Measurements from ENCODE around the gene TNFRSF11A.

Gene TNFRSF11A

DNA sequence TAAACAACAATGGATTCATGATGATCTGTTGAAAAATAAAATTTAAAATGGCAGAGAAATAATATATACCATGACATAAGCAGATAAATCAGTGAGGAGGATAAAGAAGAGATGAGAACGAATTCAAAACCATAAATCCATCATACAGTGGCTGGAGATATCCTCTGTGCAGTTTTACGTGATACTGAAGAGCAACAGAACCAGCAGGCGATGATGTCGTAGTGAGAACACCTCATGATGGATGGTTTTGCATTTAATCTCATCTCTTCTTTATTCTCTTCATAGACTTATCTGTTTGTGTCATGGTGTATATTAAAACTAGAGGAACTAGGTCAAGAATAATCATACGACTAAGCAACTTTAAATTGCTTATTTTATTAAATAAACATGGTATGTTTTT, 56.3 kb downstream of the TNFRSF11A start:
- DNase-seq (ENCODE audit: low read depth, low spot score) = no peak

DNA sequence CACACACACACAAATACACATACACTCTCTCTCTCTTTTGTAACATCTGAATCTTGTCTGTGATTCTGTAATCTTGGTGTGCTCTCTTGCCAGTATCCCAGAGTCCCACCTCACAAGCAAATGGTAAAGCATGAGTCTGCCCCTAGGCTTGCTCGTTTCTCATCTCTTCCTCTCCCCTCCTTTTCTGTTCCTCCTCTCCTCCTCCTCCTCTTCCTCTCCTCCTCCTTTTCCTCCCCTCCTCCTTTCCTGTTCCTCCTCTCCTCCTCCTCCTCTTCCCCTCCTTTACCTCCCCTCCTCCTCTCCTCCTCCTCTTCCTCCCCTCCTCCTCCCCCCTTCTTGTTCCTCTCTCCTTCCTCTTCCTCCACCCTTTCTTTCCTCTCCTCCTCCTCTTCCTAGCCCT, 59.0 kb downstream of the TNFRSF11A start:
- no peak for DNase-seq (ENCODE audit: low read depth, low spot score)

DNA sequence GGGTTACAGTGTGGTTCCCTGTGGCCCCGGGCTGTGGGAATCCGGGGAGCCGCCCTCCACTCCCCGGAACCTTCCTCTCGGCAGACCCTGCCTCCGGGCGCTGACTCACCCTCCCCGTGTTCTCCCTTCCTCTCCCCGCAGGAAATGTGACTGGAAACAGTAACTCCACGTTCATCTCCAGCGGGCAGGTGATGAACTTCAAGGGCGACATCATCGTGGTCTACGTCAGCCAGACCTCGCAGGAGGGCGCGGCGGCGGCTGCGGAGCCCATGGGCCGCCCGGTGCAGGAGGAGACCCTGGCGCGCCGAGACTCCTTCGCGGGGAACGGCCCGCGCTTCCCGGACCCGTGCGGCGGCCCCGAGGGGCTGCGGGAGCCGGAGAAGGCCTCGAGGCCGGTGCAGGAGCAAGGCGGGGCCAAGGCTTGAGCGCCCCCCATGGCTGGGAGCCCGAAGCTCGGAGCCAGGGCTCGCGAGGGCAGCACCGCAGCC, 59.5 kb downstream of the TNFRSF11A start:
- DNase-seq (ENCODE audit: low read depth, low spot score) = peak; percentile 60

DNA sequence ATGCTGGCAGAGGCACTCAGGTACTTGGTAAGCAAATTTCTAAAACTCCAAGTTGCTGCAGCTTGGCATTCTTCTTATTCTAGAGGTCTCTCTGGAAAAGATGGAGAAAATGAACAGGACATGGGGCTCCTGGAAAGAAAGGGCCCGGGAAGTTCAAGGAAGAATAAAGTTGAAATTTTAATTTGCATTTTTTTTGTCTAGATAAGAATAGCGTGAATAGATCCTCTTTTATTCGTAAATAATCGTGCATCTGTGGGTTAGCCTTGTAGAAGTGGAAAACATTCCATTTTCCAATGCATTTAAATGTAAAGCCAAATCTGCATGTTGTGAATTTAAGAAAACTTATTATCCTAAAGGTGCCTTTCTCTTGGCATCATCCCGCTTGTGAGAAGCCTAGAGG, 61.0 kb downstream of the TNFRSF11A start:
- DNase-seq (ENCODE audit: low read depth, low spot score) = no peak

DNA sequence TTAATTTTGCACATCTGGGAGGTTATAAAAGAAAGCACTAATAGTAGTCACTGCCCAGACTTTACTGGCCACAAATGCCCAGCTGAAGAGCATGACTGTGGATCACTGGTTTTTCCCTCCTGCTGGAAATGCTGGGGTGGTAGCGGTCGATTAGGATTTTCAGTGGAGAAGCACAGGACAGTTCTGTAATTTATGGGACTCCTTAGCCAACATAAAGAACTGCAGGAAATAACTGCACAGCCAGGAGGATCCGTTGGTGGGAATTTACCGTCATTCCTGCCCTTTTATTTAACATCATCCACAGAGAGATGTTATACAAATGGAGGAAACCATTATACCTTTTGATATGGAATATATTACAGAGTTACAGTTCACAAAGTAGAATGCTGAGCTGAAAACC, 61.5 kb downstream of the TNFRSF11A start:
- no peak for DNase-seq (ENCODE audit: low read depth, low spot score)

DNA sequence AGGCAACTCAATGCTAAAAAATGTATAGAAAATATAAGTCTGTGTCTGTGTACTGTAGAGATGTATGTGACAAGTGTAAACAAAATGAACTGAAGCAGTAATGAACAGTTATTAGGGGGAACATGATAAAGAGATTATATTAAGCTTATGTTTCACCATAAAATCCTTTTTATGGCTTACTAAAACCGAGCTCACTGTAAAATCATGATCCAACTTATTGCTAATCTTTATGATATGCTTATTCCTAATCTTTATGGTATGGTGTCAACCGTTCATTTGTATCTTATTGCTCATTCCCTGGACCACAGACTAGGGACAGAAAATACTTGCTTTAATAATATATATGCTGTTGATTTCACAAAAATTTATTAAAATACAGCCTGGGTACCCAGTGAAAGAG, 62.1 kb downstream of the TNFRSF11A start:
- DNase-seq (ENCODE audit: low read depth, low spot score) = no peak

DNA sequence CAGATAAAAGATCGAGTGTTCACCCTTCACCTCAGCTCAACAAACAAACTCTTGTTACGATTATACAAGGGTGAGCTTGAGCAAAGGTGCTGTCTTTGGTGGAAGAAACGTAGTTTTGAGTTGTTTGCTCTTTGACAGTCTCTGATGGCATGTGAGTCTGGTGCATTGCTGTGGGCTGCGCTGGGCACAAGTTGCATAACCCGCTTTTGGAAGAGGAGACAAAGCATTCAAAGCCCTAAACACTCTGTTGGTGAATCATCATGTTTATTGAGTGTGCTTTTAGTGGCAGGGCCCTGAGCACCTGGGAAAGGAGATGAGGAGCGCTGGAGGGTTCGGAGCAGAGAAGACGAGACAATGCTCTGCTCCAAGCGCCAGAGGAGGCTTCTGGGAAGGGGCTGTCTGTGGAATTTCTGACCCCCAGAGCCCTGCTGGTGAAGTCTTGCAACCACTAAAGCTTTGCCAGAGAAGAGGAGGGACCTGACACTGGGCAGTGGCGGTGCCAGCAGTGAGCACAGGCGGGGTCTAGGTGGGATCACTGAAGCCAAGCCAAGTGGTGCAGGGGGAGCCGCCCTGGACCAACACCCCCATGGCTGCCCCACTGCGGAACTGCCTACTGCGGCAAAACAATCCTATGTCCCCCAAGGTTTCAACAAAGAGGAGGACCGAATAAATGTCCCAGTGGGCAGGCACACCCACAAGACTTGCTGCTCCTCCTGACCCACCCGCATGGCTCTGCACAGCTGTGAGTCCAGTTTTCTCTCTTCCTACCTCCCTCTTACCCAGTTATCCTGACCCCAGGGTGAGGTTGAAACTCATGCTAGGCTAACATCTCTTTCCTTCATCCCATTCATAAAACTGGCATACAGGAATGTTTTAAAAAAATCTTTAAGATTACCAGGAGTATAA, 64.0 kb downstream of the TNFRSF11A start:
- DNase-seq (ENCODE audit: low read depth, low spot score) = peak; percentile 56

DNA sequence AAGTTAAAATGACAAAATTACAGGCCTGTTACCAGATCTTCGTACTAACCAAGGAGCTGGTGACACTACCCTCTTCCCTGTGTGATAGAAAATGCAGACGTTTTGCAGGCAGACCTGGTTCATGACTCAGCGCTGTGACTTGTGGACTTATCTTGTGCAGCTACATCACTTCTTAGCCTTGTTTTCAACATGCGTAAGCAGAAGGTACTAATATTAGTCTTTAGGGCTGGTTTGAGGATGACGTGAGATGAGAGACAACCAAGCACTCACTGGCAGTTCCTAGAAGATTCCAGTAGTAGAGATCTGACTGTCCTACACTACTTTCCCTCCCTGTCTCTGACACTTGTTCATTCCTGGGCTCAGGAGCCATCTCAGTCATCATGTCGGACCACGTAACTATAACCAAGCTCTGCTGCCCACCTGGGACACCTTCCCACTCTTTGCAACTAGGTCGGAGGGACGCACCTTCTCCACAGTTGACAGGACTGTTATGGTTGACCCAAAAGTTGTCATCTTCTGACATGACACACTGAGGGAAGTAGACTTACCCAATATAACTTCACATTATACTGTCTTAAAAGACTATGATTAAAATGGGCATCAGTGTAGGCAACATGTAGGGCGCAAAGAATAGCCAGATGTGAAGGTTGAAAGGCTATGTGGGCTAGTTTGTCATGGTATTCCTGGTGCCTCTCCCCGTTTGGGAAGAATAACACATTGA, 64.8 kb downstream of the TNFRSF11A start:
- peak; percentile 32 for DNase-seq (ENCODE audit: low read depth, low spot score)

DNA sequence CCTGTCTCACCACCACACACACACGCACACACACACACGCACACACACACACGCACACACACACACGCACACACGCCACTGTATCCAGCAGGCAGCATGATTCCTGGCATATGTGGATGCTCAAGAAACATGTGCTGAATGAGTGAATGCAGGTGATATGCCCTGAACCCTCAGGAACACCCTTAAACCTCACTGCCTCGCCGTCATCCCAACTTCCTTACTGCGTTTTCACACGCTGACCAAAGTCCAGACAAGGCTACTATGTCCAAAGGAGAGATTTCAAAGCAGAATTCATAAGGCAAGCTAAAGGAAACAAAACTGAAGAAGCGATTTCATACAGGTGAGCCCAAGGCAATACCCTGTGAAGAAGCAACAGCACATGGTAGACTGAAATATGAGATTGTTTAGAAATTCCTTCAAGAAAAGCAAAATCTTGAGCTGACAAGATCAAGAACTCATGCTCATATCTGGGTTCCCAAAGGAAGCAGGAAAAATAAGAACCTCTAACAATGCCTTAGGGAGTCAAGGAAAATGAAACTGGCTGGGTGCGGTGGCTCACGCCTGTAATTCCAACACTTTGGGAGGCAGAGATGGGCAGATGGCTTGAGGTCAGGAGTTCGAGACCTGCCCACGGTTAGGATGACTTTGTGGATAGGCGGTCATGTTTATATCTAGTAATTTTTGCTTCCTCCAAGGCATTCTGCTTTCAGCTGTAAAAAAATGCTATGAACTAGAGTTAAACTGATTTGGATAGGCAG, 69.1 kb downstream of the TNFRSF11A start:
- no peak for DNase-seq (ENCODE audit: low read depth, low spot score)

DNA sequence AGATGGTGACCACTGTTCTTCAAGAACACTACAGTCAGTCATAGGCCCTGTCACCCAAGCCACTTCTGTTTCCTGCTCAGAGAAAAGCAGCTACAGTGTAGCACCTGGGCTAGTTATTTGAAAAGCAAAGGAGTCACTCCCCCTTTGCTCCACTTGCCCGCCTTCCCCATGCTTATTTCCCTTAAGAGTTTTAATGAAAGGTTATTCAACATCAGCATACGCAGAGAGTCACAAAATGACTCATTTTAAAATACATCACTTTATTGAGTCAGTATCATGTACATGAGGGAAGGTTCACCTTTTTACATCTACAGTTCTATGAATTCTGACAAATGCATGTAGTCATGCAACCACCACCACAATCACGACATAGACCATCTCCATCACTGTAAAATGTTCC, 71.3 kb downstream of the TNFRSF11A start:
- DNase-seq (ENCODE audit: low read depth, low spot score) = no peak

DNA sequence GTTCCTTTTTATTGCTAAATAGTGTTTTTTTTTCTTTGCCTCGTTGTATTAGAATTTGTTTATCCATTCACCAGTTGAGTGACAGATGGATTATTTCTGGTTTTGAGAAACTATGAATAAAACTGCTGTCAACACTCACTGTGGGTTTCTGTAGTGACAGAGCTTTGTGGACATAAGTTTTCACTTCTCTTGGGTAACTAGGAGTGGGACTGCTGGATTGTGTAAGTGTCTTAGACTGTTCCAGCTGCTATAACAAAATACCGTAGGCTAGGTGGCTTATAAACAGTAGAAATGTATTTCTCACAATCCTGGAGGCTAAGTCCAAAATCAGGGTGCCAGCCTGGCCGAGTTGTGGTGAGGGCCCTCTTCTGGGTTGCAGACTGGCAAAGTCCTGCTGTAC, 71.9 kb downstream of the TNFRSF11A start:
- no peak for DNase-seq (ENCODE audit: low read depth, low spot score)

DNA sequence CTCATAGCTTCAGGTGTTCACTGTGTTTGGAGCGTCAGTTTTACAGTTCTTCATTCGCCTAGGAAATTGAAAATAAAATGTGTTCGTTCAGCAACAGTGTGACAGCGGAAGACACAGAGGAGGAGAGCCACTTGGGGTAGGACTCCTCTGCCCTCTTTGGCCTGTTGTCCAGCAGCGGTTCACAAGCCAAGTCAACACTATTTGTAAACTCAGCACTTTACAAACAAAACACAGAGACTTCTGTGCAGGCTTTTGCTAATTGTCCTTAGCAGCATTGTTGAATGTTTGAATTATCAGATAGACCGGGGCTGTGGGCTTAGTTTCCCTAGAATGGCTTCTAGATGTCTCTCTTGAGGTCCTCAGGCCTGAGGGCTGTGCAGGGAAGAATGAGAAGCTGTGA, 73.2 kb downstream of the TNFRSF11A start:
- no peak for DNase-seq (ENCODE audit: low read depth, low spot score)

DNA sequence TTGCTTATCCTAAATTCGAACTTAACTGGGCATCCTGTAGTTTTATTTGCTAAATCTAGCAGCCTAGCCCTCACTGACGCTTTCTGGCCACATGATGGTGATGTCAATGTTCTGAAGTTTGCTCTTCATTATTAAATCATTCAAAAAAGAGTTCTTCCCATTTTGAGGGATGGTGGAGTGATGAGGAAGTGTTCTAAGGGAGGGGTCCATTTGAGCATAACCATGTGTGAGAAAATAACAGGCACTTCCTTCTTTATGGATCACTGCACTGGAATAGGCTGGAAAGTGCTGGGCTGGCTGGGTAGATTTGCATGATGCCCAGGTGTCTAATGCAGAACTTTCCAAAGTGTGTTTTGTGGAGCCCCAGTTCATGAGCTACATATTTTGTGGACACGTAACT, 74.2 kb downstream of the TNFRSF11A start:
- DNase-seq (ENCODE audit: low read depth, low spot score) = no peak

DNA sequence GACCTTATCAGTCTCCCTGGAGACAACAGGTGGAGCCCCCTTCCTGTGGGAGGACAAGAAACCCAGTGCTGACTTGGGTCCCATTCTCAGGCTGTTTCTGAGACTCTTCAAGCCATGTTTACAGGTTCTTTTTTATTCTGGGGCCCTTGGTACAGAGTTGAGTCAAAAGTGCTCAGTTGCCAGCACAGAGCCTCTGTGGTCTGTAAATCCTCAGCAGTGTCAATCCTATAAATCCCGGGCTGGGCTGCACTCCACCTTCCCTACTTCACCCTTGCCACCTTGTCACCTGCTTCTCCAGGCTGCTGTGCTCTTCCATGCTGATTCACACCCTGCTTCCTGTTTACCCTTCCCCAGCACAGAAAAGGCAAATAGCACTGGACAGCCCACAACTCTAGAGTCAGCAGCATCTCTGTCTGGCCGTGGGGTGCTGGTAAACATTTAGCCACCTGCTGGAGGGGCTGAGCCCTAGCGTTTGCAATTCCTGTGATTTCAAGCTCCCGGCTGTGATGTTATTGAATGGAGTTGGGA, 74.7 kb downstream of the TNFRSF11A start:
- peak; percentile 69 for DNase-seq (ENCODE audit: low read depth, low spot score)

DNA sequence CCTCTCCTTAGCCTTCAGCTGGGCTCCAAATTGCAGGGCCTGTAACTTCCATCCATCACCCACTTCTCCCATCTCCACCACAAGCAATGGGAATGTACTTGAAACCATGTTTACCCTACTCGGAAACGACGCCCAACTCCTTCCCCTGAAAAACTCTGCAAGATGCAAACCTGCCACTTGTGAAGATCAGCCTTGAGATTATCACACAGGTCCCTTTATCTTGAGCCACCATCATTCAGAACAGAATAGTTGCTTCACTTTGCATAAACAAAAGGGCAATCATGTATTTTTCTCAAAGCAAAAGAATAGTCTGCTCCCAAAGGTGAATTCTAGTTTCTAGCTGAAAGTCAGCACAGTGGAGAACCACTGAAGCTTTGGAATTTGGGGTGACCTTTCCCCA, 75.8 kb downstream of the TNFRSF11A start:
- DNase-seq (ENCODE audit: low read depth, low spot score) = no peak

DNA sequence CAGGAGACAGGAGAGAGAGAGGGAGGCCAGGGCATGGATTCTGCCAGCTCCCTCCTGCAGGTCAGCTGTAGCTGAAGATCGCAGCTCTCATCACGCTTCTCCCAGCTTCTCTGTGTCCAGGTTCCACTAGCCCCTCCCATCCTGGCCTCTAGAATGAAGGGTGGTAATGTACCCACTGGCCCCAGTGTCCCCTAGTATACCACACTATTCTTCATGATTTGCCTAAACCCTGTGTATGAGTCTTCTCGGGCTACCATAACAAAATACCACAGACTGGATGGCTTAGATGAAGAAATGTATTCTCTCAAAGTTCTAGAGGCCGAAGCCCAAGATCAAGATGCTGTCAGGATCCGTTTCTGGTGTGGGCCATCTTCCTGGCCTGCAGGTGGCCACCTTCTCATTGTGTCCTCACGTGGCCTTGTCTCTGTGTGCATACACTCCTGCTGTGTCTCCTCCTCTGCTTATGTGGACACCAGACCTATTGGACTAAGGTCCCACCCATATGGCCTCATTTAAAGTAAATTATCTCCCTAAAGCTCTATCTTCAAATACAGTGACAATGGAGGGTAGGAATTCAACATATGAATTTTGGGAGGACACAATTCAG, 77.3 kb downstream of the TNFRSF11A start:
- no peak for DNase-seq (ENCODE audit: low read depth, low spot score)

DNA sequence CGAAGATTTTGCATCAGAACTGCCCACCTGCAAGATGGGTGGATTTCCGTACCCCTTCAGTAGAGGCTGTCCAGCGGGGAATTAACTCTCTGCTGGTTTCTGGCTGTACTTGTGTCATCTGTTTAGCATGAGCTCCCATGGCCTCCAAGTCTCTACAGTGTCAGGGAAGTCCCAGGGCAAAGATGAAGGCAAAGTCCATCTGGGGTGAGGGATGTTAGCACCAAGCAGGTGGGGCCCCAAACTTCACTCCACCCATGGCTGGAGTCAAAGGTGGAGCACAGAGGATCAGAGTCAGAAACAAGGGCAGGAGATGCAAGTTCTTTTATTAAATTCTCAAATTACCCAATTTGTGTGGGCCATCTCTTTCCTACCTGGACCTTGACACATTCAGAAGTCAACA, 78.0 kb downstream of the TNFRSF11A start:
- DNase-seq (ENCODE audit: low read depth, low spot score) = no peak

DNA sequence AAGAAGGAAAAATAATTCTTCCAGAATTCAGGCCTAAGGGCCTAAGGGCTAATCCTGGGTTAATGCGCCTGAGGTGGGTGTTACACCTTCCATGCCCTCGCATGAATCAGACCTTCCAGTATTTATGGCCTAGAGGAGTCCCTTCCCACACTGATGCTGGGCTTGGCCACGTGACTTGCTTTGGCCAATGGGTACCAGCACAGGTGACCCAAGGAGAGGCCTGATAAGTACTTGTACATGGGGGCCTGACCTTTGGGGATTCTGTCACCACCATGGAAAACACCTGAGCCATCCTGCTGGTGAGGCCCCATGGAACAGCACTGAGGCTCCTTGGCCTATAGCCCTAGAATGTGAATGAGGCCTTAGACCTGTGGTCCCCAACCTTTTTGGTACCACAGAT, 79.8 kb downstream of the TNFRSF11A start:
- no peak for DNase-seq (ENCODE audit: low read depth, low spot score)

DNA sequence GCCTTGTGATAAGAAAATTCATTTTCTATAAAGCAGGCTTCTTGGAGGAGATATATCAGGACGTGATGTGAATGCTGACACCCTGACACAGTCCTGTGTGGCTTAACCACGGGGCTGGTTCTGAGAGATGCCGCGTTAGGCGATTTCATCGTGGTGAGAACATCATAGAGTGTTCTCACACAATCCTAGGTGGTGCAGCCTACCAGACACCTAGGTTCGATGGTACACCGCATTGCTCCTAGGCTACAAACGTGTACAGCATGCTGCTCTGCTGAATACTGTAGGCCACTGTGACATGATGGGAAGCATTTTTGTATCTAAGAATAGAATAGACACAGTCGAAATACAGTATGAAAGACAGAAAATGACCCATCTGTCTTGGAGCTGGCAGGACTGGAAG, 82.5 kb downstream of the TNFRSF11A start:
- no peak for DNase-seq (ENCODE audit: low read depth, low spot score)

DNA sequence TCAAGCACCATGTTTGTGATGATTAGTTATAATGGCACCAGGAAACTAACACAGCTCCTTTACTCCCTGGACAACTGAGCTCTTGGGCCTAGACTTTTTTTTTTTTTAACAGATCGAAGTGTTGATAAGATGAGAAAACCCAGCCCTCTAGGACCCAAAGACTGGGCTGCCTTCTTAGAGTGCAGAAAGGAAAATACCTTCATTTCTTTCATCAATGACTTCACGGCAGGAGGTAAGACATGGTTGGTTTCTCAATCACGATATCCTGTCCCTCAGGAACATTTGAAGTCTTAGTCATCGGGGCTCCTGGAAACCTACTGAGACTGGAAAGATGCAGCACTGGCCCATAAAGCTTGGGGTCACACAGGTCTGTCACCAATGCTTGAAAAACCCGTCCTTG, 84.7 kb downstream of the TNFRSF11A start:
- no peak for DNase-seq (ENCODE audit: low read depth, low spot score)

DNA sequence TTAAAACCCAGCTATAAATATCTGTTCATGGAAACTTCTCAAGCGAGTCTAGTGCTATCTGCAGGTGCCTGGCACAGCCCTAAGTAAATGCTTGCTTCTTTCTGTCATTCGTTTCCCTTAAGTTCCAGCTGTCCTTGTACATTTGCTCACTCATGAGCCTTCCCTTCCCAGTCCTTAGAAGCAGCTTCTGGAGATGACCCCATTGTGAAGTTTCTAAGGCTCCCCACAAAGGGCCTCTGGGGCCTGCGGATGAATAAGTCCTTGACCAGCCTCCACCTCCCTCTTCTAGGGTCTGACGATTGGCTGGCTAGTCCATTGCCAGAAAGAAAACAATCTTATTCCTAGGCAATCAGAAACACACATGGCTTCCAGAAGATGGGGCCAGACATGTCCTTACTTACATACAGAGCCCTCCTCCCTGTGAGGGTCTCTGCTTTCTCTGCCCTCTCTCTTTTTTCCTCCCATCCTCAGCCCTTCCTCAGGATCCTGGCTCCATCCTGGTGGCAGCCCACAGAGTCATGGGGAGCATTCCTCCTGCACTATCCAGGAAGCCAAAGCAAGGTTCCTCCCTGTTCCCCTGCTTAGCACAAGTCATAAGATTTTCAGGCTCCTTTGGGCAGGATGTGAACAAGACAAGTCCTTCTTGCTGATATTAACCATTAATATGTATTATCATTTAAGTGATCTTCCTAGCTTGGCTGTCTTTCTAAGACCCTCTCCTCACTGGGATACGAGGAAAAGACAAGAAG, 87.3 kb downstream of the TNFRSF11A start:
- DNase-seq (ENCODE audit: low read depth, low spot score) = no peak

Data from ELF-1 (cell line).